Stimulated activated CD4-positive, alpha-beta T cell treated with anti-CD3 and anti-CD28 coated beads, Interleukin-1b, Interleukin-23, amount 100 ng/mL, for 24 hours (primary cell): ENCODE results near the gene ITPR1.
A peak's percentile ranks its signal among the peaks of the same experiment; 100 is the strongest.

Source experiments
- DNase-seq, 4 experiments: peaks; one replicate each; pipeline ENCODE4 v3.0.0-alpha.2; 2020; ENCODE audit warnings: low read depth in 4 of 4, low spot score in 1 of 4

Gene ITPR1

DNA sequence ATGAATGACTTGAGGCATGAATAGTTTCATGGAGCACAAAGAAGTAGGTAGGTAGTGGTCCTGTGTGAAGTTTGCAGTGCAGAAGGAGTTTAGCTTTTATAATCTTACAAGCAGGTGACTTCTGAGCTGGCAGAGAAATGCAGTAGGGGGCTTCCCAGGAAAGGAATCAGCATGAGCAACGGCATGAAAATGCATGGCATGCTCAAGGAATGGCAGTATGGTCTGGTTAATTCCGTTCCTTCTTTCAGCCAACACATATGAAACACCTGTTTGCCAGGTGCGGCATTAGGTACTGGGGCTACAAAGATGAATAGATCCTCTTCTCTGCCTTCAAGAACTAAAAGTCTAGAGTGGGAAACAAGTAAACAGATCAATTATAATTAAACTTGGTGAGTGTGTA, 348.1 kb downstream of the ITPR1 start:
- no peak for DNase-seq

DNA sequence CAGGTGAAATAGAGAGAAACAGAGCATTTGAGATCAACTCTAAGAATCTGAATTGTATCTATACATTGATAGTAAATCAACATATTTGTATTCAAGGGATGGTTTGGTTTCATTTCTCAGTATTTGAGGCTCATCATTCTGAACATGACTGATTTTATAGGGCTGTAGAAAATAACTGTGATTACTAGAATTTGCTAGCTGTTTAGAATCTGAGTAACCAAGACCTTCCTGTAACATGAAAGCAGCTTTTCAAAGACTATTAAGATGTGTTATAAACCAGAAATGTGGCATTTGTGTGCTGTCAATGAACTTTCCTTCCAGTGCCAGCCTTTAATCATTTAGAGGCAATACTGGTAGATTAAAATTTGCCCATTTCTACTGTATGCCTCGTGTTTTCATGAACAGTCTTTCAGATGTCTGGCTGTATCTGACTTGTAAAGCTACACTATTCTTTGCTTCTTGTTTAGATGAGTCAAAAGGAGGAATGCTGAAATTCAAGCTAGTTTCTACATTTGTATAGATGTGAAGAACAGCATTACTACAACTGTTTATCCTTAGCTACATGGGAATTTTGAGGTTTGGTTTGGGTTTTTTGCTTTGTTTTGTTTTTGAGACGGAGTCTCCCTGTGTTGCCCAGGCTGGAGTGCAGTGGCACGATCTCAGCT, 348.8 kb downstream of the ITPR1 start:
- DNase-seq, result no peak

- DNase-seq, result no peak
These were observed 350.5 kb downstream of the ITPR1 start for GRCh38 chr3:4843619-4844018.

GRCh38 chr3:4845882-4846281, 352.7 kb downstream of the ITPR1 start:
- no peak for DNase-seq

DNA sequence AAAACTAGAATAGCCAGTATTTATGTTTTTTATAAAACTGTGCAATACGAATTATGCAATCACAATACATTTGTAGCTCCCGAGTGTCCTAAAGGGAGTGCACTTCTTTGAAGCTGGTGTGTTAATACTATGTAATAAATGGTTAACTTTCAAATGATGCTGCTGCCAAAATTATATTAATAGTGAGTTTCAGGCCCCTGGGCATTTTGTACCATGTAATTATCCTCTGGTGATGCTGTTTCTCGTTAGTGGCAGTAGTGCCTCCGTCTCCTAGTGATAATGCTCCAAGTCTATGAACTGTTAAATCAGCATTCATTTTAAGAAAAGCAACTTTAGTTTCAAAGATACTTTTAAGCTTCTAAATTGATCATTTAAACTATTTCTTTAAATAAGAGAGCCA, 353.4 kb downstream of the ITPR1 start:
- DNase-seq, result no peak

GRCh38 chr3:4848176-4848825, 355.2 kb downstream of the ITPR1 start:
- DNase-seq, result no peak

DNA sequence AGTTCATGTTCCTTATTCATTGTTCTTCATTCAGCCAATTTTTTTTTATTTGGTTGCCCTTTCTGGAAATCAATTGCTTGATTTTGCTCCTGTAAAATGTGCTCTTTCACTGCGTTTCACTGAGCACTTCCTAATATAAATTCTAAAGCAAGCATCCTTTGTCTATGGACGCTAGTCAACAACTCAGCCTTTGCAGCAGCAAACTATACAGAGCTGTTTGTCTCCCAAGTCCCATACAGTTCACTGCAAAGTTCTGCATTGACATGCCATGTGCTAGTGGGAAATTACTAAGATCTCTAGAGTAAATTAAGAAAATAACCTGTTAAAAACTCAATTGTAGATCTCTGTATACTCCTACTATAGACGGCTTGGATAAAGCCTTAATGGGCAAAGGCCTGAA, 356.0 kb downstream of the ITPR1 start:
- no peak for DNase-seq

DNA sequence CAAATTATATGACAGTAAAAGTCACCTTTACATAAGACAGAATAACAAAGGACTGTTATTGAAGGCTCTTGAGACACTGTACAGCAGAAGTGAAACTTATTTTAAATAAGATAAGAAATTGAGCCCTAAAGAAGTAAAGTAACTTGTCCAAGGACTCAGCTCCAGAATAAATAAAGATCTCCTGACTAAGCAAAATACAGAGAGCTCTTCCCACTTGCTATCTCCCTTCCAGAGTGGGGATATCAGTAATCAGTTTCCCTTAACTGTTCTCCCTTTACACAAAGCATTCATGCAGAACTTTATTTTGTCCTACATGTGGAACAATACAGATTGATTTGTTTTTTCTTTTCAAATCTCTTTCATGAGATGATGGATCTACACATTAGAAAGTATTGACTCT, 356.6 kb downstream of the ITPR1 start:
- DNase-seq, result no peak

DNA sequence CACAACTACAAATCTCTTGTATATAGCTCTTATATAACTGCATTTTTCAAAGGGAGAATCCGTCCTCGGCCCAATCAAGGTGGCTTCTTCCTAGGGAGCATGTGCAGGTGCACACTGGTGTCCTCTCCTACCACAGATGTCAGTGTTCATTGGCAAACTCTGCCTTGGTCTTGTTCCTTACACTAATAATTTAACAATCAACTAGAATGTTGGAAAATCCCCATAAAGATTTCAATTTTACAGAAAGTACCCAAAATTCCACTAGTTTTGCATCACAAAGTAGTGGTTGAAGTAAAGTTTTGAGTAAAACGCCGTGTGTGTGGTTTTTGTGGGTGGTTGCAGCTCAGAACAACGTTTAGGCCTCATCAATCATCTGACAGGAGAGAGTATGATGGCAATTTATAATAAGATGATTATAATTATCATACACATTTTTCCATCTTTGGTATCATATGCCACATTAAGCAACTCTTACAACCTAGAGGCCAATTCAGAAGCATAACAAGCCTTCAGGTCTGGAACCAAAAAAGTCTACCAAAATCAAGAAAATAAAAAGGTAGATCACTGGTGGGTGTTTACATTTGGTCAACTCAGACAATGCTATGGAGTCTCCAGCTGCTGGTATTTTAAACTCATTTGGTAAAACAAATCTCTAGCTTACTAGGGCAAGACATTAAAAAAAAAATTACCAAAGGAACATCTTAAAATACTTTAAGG, 357.2 kb downstream of the ITPR1 start:
- peak in 2 of 4 experiments; percentile 37 to 53 for DNase-seq

GRCh38 chr3:4850928-4851265, 357.7 kb downstream of the ITPR1 start:
- DNase-seq, result no peak

DNA sequence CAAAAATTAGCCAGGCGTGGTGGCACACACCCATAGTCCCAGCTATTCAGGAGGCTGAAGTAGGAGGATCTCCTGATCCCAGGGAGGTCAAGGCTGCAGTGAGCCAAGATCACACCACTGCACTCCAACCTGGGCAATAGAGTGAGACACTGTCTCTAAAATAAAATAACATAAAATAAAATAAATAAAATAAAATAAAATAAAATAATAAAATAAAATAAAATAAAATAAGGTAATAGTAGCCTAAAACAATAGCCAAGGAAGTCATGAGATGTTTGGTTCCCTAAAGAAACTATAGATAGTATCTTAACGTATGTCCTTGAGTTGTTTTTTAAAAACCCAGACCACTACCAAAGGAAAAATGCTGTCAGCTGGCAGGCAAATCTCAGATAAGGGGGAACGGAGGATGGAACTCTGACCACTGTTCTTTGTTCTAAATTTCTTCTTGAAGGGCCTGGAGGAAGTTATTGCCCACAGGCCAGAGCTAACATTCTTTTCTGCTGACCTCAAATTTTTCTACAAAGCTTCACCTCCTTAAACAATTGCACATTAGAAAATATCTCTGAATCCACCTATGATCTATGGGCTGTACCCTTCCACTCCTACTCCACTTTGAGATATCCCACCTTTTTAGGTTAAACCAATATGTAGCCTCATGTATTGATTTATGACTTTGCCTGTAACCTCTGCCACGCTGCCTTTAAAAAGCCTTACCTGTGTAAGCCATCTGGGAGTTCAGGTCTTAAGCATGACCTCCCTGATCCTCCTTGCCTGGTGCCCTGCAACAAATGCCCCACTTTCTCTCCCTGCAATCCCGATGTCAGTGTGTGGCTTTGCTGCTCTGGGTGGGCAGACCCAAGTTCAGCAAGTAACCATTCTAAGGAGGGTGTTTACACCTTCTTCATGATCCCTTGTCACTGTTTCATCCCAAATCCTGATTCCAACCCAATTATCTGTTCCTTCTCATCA, 359.9 kb downstream of the ITPR1 start:
- DNase-seq, result no peak

- DNase-seq, result no peak
These were observed 360.6 kb downstream of the ITPR1 start for GRCh38 chr3:4853749-4854140.

DNA sequence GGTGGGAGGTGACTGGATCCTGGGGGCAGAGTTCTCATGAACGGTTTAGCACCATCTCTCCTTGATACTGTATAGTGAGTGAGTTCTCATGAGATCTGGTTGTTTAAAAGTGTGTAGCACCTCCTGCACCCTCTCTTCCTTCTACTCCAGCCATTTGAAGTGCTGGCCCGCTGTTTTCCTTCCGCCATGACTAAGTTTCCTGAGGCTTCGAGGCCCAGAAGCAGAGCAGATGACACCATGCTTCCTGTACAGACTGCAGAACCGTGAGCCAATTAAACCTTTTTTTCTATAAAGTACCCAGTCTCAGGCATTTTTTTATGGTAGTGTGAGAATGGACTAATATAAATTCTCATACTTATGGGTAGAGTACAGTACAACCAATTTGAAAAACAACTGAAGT, 362.5 kb downstream of the ITPR1 start:
- DNase-seq, result no peak

DNA sequence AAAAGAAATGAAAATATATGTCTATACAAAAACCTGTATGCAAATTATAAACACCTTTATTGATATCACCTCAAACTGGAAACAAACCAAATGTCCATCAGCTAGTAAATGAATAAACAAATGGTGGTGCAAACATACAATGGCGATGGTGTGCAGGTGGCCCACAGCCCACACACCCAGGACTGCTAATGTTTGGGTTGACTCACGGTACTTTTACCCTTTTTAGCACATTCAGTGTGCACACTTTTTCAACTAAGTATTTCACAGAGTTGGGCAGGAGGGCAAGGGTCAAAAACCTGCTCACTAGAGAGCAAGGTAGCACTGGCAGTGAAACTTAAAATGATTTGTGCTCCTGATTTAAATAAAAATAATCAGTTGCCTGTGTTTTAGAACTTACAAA, 363.0 kb downstream of the ITPR1 start:
- DNase-seq, result no peak

DNA sequence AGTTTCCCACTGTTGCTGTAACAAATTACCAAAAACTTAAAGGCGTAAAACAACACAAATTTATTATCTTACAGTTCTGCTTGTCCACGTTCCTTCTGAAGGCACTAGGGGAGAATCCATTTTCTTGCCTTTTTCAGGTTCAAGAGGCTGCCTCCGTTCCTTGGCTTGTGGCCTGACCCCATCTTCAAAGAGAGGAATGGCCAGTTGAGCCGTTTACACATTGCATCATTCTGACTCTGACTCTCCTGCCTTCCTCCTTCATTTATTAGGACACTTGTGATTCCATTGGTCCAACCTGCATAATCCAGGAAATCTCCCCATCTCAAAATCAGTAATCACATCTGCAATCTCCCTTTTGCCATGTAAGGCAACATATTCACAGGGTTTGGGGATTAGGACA, 363.4 kb downstream of the ITPR1 start:
- no peak for DNase-seq

DNA sequence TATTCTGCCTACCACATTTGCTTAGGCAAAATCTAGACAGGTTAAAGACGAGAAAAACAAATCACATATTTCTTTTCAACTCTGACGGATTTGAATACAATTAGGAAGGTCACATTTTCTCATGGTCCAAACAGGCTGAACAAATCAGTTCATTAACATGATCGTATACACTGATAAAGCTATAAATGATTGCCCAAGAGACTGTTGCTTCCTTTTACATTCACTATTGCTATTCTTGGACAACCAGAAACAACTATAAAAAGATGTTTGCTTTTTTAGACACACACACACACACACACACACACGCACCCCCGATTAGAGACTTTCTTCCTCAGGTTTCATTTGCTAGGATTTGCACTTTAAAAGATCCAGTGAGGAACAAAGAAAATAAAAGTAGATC, 363.8 kb downstream of the ITPR1 start:
- no peak for DNase-seq

- DNase-seq, result no peak
These were observed 366.6 kb downstream of the ITPR1 start for GRCh38 chr3:4859788-4860187.

DNA sequence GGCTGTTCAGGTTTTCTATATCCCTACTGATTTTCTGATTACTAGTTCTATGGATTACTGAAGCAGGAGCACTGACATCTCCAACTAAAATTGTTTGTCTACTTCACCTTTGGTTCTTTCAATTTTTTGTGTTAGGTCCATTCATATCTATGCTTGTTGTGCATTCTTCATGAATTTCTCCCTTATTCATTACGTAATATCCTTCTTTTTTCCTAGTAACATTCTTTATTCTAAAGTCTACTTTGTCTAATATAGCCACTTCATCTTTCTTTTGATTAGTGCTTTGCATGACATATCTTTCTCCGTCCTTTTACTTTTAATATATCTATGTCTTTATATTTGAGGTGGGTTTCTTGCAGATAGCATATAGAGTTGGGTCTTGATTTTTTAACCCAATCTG, 369.8 kb downstream of the ITPR1 start:
- no peak for DNase-seq

- no peak for DNase-seq
These were observed 371.4 kb downstream of the ITPR1 start for GRCh38 chr3:4864503-4864902.

DNA sequence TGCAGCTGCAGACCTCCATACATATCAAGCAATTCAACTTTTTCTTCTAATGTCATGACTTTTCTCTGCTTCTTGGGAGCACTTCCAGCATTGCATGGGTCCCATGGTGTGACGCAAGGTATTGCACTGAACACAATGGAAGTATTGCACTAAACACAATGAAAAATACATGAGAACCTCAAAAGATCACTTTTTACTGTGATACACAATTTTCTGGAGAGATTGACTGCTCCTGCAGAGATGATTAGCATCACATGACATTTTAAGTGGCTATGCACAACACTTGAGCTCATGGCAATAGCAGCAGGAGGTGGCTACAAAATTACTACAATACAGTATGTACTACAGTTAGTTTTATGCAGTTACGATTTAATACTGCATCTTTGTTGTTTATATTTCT, 372.6 kb downstream of the ITPR1 start:
- DNase-seq, result no peak

DNA sequence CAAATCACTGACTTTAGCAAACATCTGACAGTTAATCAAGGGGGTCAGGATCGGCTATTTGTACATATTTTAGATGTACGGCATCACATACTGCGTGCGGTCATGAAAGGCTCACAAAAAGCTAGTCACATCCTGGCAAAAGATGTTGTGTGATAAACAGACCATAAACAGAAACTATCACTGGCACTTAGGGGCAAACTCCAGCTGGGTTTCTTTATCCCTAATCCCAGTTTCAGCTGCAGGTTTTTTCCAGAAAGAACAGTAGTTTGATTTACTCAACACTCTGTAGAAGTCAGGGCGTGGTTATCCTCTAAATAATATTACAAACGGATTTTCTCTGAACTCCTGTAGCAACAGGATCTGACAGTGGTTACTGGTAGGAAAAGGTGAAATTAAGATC, 373.7 kb downstream of the ITPR1 start:
- no peak for DNase-seq
